ENCODE data around the gene CAPN3. TPM values are rescaled to one million over a fixed set of nuclear protein-coding genes. Genes with fewer than 3 reads are reported as not detected.

The CAPN3 gene
- total and polyA plus RNA-seq, 2 donors: 2.4 to 38.1 TPM

Other genes starting within 250 kb of the CAPN3 start
- gene PLA2G4F, start 202.9 kb upstream of the CAPN3 start, total RNA-seq: 2.1 TPM
- gene PLA2G4F, start 202.9 kb upstream of the CAPN3 start, polyA plus RNA-seq: 7.3 TPM
- 31.5 TPM for gene VPS39, start 151.2 kb upstream of the CAPN3 start, total RNA-seq
- gene VPS39, start 151.2 kb upstream of the CAPN3 start, polyA plus RNA-seq: 53.1 TPM
- gene GANC, start 86.3 kb upstream of the CAPN3 start, total RNA-seq: 13.6 TPM
- 12.7 TPM for gene GANC, start 86.3 kb upstream of the CAPN3 start, polyA plus RNA-seq
- gene TMEM87A, start 86.1 kb upstream of the CAPN3 start, total RNA-seq: 32.2 TPM
- 33.5 TPM for gene TMEM87A, start 86.1 kb upstream of the CAPN3 start, polyA plus RNA-seq
- 23.7 TPM for gene ZNF106, start 131.6 kb downstream of the CAPN3 start, total RNA-seq
- 8.6 TPM for gene ZNF106, start 131.6 kb downstream of the CAPN3 start, polyA plus RNA-seq
- gene SNAP23, start 136.1 kb downstream of the CAPN3 start, total RNA-seq: 34.0 TPM
- gene SNAP23, start 136.1 kb downstream of the CAPN3 start, polyA plus RNA-seq: 66.3 TPM
- 9.6 TPM for gene LRRC57, start 189.3 kb downstream of the CAPN3 start, total RNA-seq
- 13.8 TPM for gene LRRC57, start 189.3 kb downstream of the CAPN3 start, polyA plus RNA-seq
- 24.5 TPM for gene HAUS2, start 189.3 kb downstream of the CAPN3 start, total RNA-seq
- gene HAUS2, start 189.3 kb downstream of the CAPN3 start, polyA plus RNA-seq: 18.6 TPM
- 4.4 TPM for gene STARD9, start 216.1 kb downstream of the CAPN3 start, total RNA-seq
- gene STARD9, start 216.1 kb downstream of the CAPN3 start, polyA plus RNA-seq: 7.8 TPM

Measured in thymus (tissue), 2 donors.